Measurements from ENCODE around the gene KLHL29.

GRCh38 chr2:23427976-23428375 is 43.0 kb downstream of the KLHL29 start:
- TF ChIP-seq EZH2phosphoT487 (IDR thresholded peaks at IDR 0.05; ENCODE audit: borderline replicate concordance, low read depth) = no peak
- TF ChIP-seq CTCF (IDR thresholded peaks at IDR 0.05) = no peak
- TF ChIP-seq POLR2AphosphoS5 (IDR thresholded peaks at IDR 0.05; ENCODE audit: low read depth, low read length) = no peak

Data from SK-N-SH (cell line).